H9 (cell line): ENCODE data around the gene SPRED2. TPM values are rescaled to one million over a fixed set of nuclear protein-coding genes. Genes with fewer than 3 reads are reported as not detected.

Source experiments
- DNase-seq: peaks from one replicate; pipeline ENCODE4 v3.0.0-alpha.2; 2017
- H2AFZ ChIP-seq: one replicate; pipeline ENCODE4 v1.6.1; 2013; ENCODE audit warnings: mild to moderate bottlenecking, low read length, control low read depth, moderate library complexity
- H2AK5ac ChIP-seq: 2 replicates; pipeline ENCODE4 v1.6.1; 2013; ENCODE audit warnings: low read length, control low read depth, mixed read lengths; ENCODE audit not compliant: insufficient read length
- H2BK120ac ChIP-seq: one replicate; pipeline ENCODE4 v1.6.1; 2013; ENCODE audit warnings: low read depth, mild to moderate bottlenecking, low read length, control low read depth, inconsistent platforms; ENCODE audit not compliant: poor library complexity, severe bottlenecking
- H2BK12ac ChIP-seq: 2 replicates; pipeline ENCODE4 v1.6.1; 2013; ENCODE audit warnings: low read length, control low read depth, mixed read lengths, low read depth; ENCODE audit not compliant: insufficient read length
- H2BK15ac ChIP-seq: 2 replicates; pipeline ENCODE4 v1.6.1; 2013; ENCODE audit warnings: low read depth, low read length, control low read depth
- H2BK20ac ChIP-seq: one replicate; pipeline ENCODE4 v1.6.1; 2013; ENCODE audit warnings: low read depth, mild to moderate bottlenecking, low read length, control low read depth, inconsistent platforms; ENCODE audit not compliant: poor library complexity, severe bottlenecking
- H2BK5ac ChIP-seq: 2 replicates; pipeline ENCODE4 v1.6.1; 2013; ENCODE audit warnings: low read length, control low read depth, mixed read lengths; ENCODE audit not compliant: insufficient read length
- H3K14ac ChIP-seq: 2 replicates; pipeline ENCODE4 v1.6.1; 2013; ENCODE audit warnings: low read length, control low read depth; ENCODE audit not compliant: insufficient read depth
- H3K18ac ChIP-seq: 2 replicates; pipeline ENCODE4 v1.6.1; 2013; ENCODE audit warnings: low read depth, mild to moderate bottlenecking, mixed read lengths, low read length, control low read depth; ENCODE audit not compliant: insufficient read length
- H3K23ac ChIP-seq: 2 replicates; pipeline ENCODE4 v1.6.1; 2013; ENCODE audit warnings: low read length, control low read depth, mixed read lengths, low read depth; ENCODE audit not compliant: insufficient read length
- H3K23me2 ChIP-seq: 2 replicates; pipeline ENCODE4 v1.6.1; 2013; ENCODE audit warnings: low read depth, mild to moderate bottlenecking, mixed read lengths, low read length, control low read depth; ENCODE audit not compliant: insufficient read length, poor library complexity, severe bottlenecking
- H3K27ac ChIP-seq: 2 replicates; pipeline ENCODE4 v1.5.1; 2013; ENCODE audit warnings: low read length, control low read depth, mixed read lengths, low read depth; ENCODE audit not compliant: insufficient read length
- H3K27me3 ChIP-seq: 2 replicates; pipeline ENCODE4 v1.6.1; 2013; ENCODE audit warnings: low read length, control low read depth, inconsistent platforms; ENCODE audit not compliant: insufficient read depth
- H3K4ac ChIP-seq: 2 replicates; pipeline ENCODE4 v1.6.1; 2013; ENCODE audit warnings: low read depth, mild to moderate bottlenecking, control low read depth, inconsistent platforms, low read length, moderate library complexity
- H3K4me1 ChIP-seq: 2 replicates; pipeline ENCODE4 v1.6.1; 2013; ENCODE audit warnings: low read length, control low read depth, inconsistent platforms; ENCODE audit not compliant: insufficient read depth
- H3K4me2 ChIP-seq: 2 replicates; pipeline ENCODE4 v1.6.1; 2013; ENCODE audit warnings: low read length, control low read depth, mixed read lengths; ENCODE audit not compliant: insufficient read length, insufficient read depth
- H3K56ac ChIP-seq: 2 replicates; pipeline ENCODE4 v1.6.1; 2013; ENCODE audit warnings: low read depth, mild to moderate bottlenecking, mixed read lengths, low read length, control low read depth; ENCODE audit not compliant: insufficient read length
- H3K79me1 ChIP-seq: 2 replicates; pipeline ENCODE4 v1.6.1; 2013; ENCODE audit warnings: low read depth, mild to moderate bottlenecking, moderate library complexity, low read length, control low read depth, inconsistent platforms; ENCODE audit not compliant: insufficient read depth, poor library complexity, severe bottlenecking
- H3K79me2 ChIP-seq: 2 replicates; pipeline ENCODE4 v1.6.1; 2013; ENCODE audit warnings: low read length, control low read depth, inconsistent platforms; ENCODE audit not compliant: insufficient read depth
- H3K9ac ChIP-seq: 2 replicates; pipeline ENCODE4 v1.6.1; 2013; ENCODE audit warnings: low read length, control low read depth, mixed read lengths; ENCODE audit not compliant: insufficient read length; ENCODE audit errors: extremely low read depth
- H3K9me3 ChIP-seq: one replicate; pipeline ENCODE4 v1.6.1; 2013; ENCODE audit warnings: low read depth, low read length, inconsistent platforms; ENCODE audit not compliant: control insufficient read depth
- H3T11ph ChIP-seq: one replicate; pipeline ENCODE4 v1.6.1; 2013; ENCODE audit warnings: mild to moderate bottlenecking, low read length, control low read depth, inconsistent platforms
- H4K20me1 ChIP-seq: one replicate; pipeline ENCODE4 v1.6.1; 2013; ENCODE audit not compliant: control insufficient read depth, insufficient read length, insufficient read depth
- H4K5ac ChIP-seq: 2 replicates; pipeline ENCODE4 v1.6.1; 2013; ENCODE audit warnings: low read depth, mild to moderate bottlenecking, mixed read lengths, low read length, control low read depth; ENCODE audit not compliant: insufficient read length
- H4K8ac ChIP-seq: replicated peaks from 2 replicates; pipeline ENCODE4 v1.6.1; 2013; ENCODE audit warnings: low read length, control low read depth, mixed read lengths, low read depth; ENCODE audit not compliant: insufficient read length
- H4K91ac ChIP-seq: 2 replicates; pipeline ENCODE4 v1.6.1; 2013; ENCODE audit warnings: low read depth, mild to moderate bottlenecking, moderate library complexity, mixed read lengths, low read length, control low read depth; ENCODE audit not compliant: insufficient read length
- H3K27ac Mint-ChIP-seq, 3 experiments: 2 replicates in 2 of 3; 3 replicates in 1 of 3; pipeline ENCODE4 v1.8.0; 2020 to 2021; ENCODE audit warnings: mixed read lengths in 3 of 3, mild to moderate bottlenecking in 1 of 3, moderate library complexity in 1 of 3
- H3K27me3 Mint-ChIP-seq: 2 replicates; pipeline ENCODE4 v1.8.0; 2021; ENCODE audit warnings: low read depth, mild to moderate bottlenecking, moderate library complexity, mixed read lengths
- H3K36me3 Mint-ChIP-seq, 3 experiments: 2 replicates in 2 of 3; 3 replicates in 1 of 3; pipeline ENCODE4 v1.8.0; 2020 to 2021; ENCODE audit warnings: low read depth in 3 of 3, mixed read lengths in 3 of 3; ENCODE audit not compliant: insufficient read depth in 1 of 3
- H3K4me1 Mint-ChIP-seq, 2 experiments: 2 replicates each; pipeline ENCODE4 v1.8.0; 2020; ENCODE audit warnings: mixed read lengths in 2 of 2
- H3K4me3 Mint-ChIP-seq, 2 experiments: 2 replicates in 1 of 2; 3 replicates in 1 of 2; pipeline ENCODE4 v1.8.0; 2020 to 2021; ENCODE audit warnings: mild to moderate bottlenecking in 2 of 2, mixed read lengths in 2 of 2, moderate library complexity in 1 of 2
- H3K9me3 Mint-ChIP-seq, 2 experiments: 2 replicates in 1 of 2; 3 replicates in 1 of 2; pipeline ENCODE4 v1.8.0; 2020; ENCODE audit warnings: mild to moderate bottlenecking in 2 of 2, mixed read lengths in 2 of 2, moderate library complexity in 1 of 2
- CTCF ChIP-seq: fragments of 200-600 bp; sonication (generic); conservative IDR thresholded peaks from 3 replicates; pipeline ENCODE4 v1.8.0; 2021; ENCODE audit warnings: antibody characterized with exemption, mild to moderate bottlenecking
- WGBS: extraction: QIAGEN DNeasy Blood & Tissue Kit; methylation state at CpG from one replicate; pipeline ENCODE4 v1.1.7; 2013; ENCODE audit warnings: missing lambda C conversion rate, low lambda C conversion rate, mixed read lengths; ENCODE audit not compliant: insufficient read length; ENCODE audit errors: extremely low coverage; 5-methylcytosine and 5-hydroxymethylcytosine counted together
- total RNA-seq: library from RNA; stranded (reverse); gene quantifications from 2 replicates; pipeline ENCODE4 v1.2.1, GENCODE V29; 2021

SPRED2 gene
- total RNA-seq, 1 experiment from 2014 or later, result 23.5 TPM

- no peak overlapping the region for H4K8ac ChIP-seq
- H3K27ac ChIP-seq, result no peak overlapping the region
- no peak overlapping the region for H4K91ac ChIP-seq
- H3K79me2 ChIP-seq, result no peaks in the 10 kb centered on the region
- no peaks in the 10 kb centered on the region for H4K20me1 ChIP-seq
- no peak for TF ChIP-seq CTCF
- Mint-ChIP-seq H3K27me3 (peaks cover 6% of the 10 kb centered on the region), H3K9me3 (no peaks in the 10 kb centered on the region), H3K36me3 (no peaks in the 10 kb centered on the region; a peak in 1 of 7 replicates), H3K4me1 (peaks cover 61 to 62% of the 10 kb centered on the region in 2 experiments), H3K4me3 (no peak overlapping the region), H3K27ac (no peak overlapping the region)
- no peak overlapping the region for H2BK12ac ChIP-seq
- no CpG with 5 or more reads among the region's 2 CpGs for WGBS
- H2BK120ac ChIP-seq, result no peak overlapping the region
- H3K9me3 ChIP-seq, result no peaks in the 10 kb centered on the region
- no peaks in the 10 kb centered on the region for H3K27me3 ChIP-seq
- no peak overlapping the region for H2AK5ac ChIP-seq
- H2BK15ac ChIP-seq, result no peak overlapping the region
- H3K14ac ChIP-seq, result no peak overlapping the region
- H2AFZ ChIP-seq, result no peak overlapping the region
- H3K9ac ChIP-seq, result no peak overlapping the region
- H3K18ac ChIP-seq, result no peak overlapping the region
- no peak overlapping the region for H3K56ac ChIP-seq
- H3K23me2 ChIP-seq, result no peaks in the 10 kb centered on the region
- H4K5ac ChIP-seq, result no peak overlapping the region
- H2BK20ac ChIP-seq, result no peak overlapping the region
- H3K23ac ChIP-seq, result no peak overlapping the region
- peaks cover 40% of the 10 kb centered on the region for H3K4me1 ChIP-seq
- H3K79me1 ChIP-seq, result no peaks in the 10 kb centered on the region
- no peak overlapping the region for H3K4ac ChIP-seq
- no peak overlapping the region for H2BK5ac ChIP-seq
- no peak overlapping the region for H3K4me2 ChIP-seq
- H3T11ph ChIP-seq, result no peak overlapping the region
- DNase-seq, result no peak
Observed at GRCh38 chr2:65409045-65409444, 23.4 kb downstream of the SPRED2 start.
